Endothelial cell of umbilical vein (primary cell): ENCODE results near the gene IL12A. TPM values are rescaled to one million over a fixed set of nuclear protein-coding genes. Genes with fewer than 3 reads are reported as not detected.

Experiments
- BruUV-seq: library from RNA; stranded (reverse); fragments of 400-500 nt; replicated peaks from 2 replicates; lab custom pipeline; 2021; lab: Mats Ljungman, UMichigan
- CTCF ChIA-PET: fragments of 300-600, 350-600 bp; sonication (Branson Sonifier 250); formaldehyde crosslinking; loops from one replicate; lab custom pipeline; 2021; ENCODE audit warnings: antibody characterized with exemption, inconsistent platforms; lab: Charles Lee
- POLR2A ChIA-PET: fragments of 300-600, 350-600 bp; sonication (Branson Sonifier 250); formaldehyde crosslinking; loops from one replicate; lab custom pipeline; 2021; ENCODE audit warnings: antibody characterized with exemption, inconsistent platforms; lab: Charles Lee
- DNase-seq: peaks from one replicate; pipeline ENCODE4 v3.0.0-alpha.2; 2011; ENCODE audit warnings: low read depth, low spot score
- FAIRE-seq: peaks from 2 replicates; lab custom pipeline; 2011; peaks lifted over from hg19 to GRCh38; lab: Jason Lieb, UNC
- H2AFZ ChIP-seq: 2 replicates; pipeline ENCODE4 v1.6.0; 2012; ENCODE audit warnings: low read depth, low read length, control low read depth, inconsistent platforms
- H3K27ac ChIP-seq: 2 replicates; pipeline ENCODE4 v1.5.1; 2011; ENCODE audit warnings: low read depth, mild to moderate bottlenecking, control low read depth, low read length, moderate library complexity; ENCODE audit not compliant: insufficient read depth
- H3K27me3 ChIP-seq, 2 experiments: 2 replicates each; pipeline versions ENCODE4 v1.6.0 to v1.6.1; 2011; ENCODE audit warnings: low read length in 2 of 2, mixed read lengths in 1 of 2; ENCODE audit not compliant: control insufficient read depth in 2 of 2, insufficient read depth in 2 of 2
- H3K36me3 ChIP-seq, 2 experiments: 2 replicates in 1 of 2; 3 replicates in 1 of 2; pipeline ENCODE4 v1.5.1; 2011; ENCODE audit warnings: low read length in 2 of 2, mild to moderate bottlenecking in 1 of 2, moderate library complexity in 1 of 2; ENCODE audit not compliant: control insufficient read depth in 2 of 2, insufficient read depth in 2 of 2; ENCODE audit errors: extremely low read depth in 1 of 2
- H3K4me1 ChIP-seq: 3 replicates; pipeline ENCODE4 v1.5.1; 2011; ENCODE audit warnings: mild to moderate bottlenecking, low read length; ENCODE audit not compliant: control insufficient read depth, insufficient read depth; ENCODE audit errors: extremely low read depth
- H3K4me2 ChIP-seq: 2 replicates; pipeline ENCODE4 v1.6.1; 2011; ENCODE audit warnings: low read length, control low read depth, mixed read lengths; ENCODE audit not compliant: insufficient read depth
- H3K4me3 ChIP-seq, 3 experiments: fragments of 200-600 bp in 1 of 3; sonication (generic), shearing (Covaris generic) in 1 of 3; replicated peaks in 1 of 3; 2 replicates each; pipeline ENCODE4 v1.5.1; 2011 to 2016; ENCODE audit warnings: control low read depth in 3 of 3, low read length in 3 of 3, mild to moderate bottlenecking in 2 of 3, inconsistent platforms in 1 of 3, low read depth in 1 of 3, moderate library complexity in 1 of 3; ENCODE audit not compliant: insufficient read depth in 1 of 3
- H3K79me2 ChIP-seq: 2 replicates; pipeline ENCODE4 v1.6.0; 2012; ENCODE audit warnings: low read length, inconsistent platforms; ENCODE audit not compliant: control insufficient read depth, insufficient read depth
- H3K9ac ChIP-seq: replicated peaks from 2 replicates; pipeline ENCODE3; 2011; ENCODE audit warnings: low read length, control low read depth; ENCODE audit not compliant: insufficient read depth; ENCODE audit errors: extremely low read depth
- H3K9me1 ChIP-seq: replicated peaks from 3 replicates; pipeline ENCODE4 v1.6.0; 2011; ENCODE audit warnings: mild to moderate bottlenecking, low read length; ENCODE audit not compliant: control insufficient read depth, insufficient read depth; ENCODE audit errors: extremely low read depth
- H3K9me3 ChIP-seq: replicated peaks from 2 replicates; pipeline ENCODE4 v1.5.1; 2012; ENCODE audit warnings: low read length, inconsistent platforms; ENCODE audit not compliant: control insufficient read depth, insufficient read depth
- H4K20me1 ChIP-seq: replicated peaks from 2 replicates; pipeline ENCODE3; 2011; ENCODE audit warnings: mild to moderate bottlenecking, low read length; ENCODE audit not compliant: control insufficient read depth, insufficient read depth; ENCODE audit errors: extremely low read depth
- CTCF ChIP-seq, 2 donors: IDR thresholded peaks; 1 replicate in 1 of 2; 2 replicates in 1 of 2; pipeline ENCODE4 v1.5.1; 2011; ENCODE audit warnings: low read length in 2 of 2, mild to moderate bottlenecking in 2 of 2, moderate library complexity in 2 of 2, control low read depth in 1 of 2, inconsistent platforms in 1 of 2, low read depth in 1 of 2; ENCODE audit not compliant: insufficient read depth in 1 of 2; ENCODE audit errors: extremely low read depth in 1 of 2
- EZH2 ChIP-seq: IDR thresholded peaks from 2 replicates; pipeline ENCODE4 v1.6.1; 2012; ENCODE audit warnings: borderline replicate concordance, low read depth, mild to moderate bottlenecking, moderate library complexity, low read length, inconsistent platforms; ENCODE audit not compliant: severe bottlenecking
- FOS ChIP-seq: IDR thresholded peaks from 2 replicates; pipeline ENCODE4 v1.6.1; 2011; ENCODE audit warnings: mild to moderate bottlenecking, low read length, moderate library complexity, borderline replicate concordance; ENCODE audit not compliant: insufficient read depth
- GATA2 ChIP-seq: IDR thresholded peaks from 2 replicates; pipeline ENCODE4 v1.7.0; 2011; ENCODE audit warnings: low read depth, mild to moderate bottlenecking, moderate library complexity, mixed read lengths, low read length; ENCODE audit not compliant: insufficient read length, insufficient read depth
- JUN ChIP-seq: IDR thresholded peaks from 2 replicates; pipeline ENCODE4 v1.6.1; 2011; ENCODE audit warnings: borderline replicate concordance, low read depth; ENCODE audit not compliant: insufficient read length, insufficient read depth
- MAX ChIP-seq: IDR thresholded peaks from 2 replicates; pipeline ENCODE4 v1.6.1; 2011; ENCODE audit not compliant: insufficient read depth, insufficient read length
- MYC ChIP-seq: IDR thresholded peaks from one replicate; pipeline ENCODE4 v1.6.1; 2011; ENCODE audit warnings: mild to moderate bottlenecking, low read depth, low read length
- POLR2A ChIP-seq: IDR thresholded peaks from 2 replicates; pipeline ENCODE4 v1.6.1; 2012; ENCODE audit warnings: low read depth, mild to moderate bottlenecking, control low read depth, low read length
- POLR2AphosphoS5 ChIP-seq: IDR thresholded peaks from 2 replicates; pipeline ENCODE4 v1.6.1; 2012; ENCODE audit warnings: low read depth, mild to moderate bottlenecking, control low read depth, low read length, moderate library complexity; ENCODE audit not compliant: insufficient read depth
- dilution Hi-C: fragments of 300-500 bp; cut with MboI; formaldehyde crosslinking; loops from one replicate; pipeline ENCODE4 v1.15.0; 2019; ENCODE audit warnings: low sequenced_read_pairs; ENCODE audit not compliant: extremely low pct_ligation_motif_present
- intact Hi-C: fragments of 100-400 bp; cut with micrococcal nuclease; formaldehyde crosslinking; loops from one replicate; pipeline ENCODE4 v1.10.0; 2022
- polyA plus RNA-seq, 4 experiments: library from polyadenylated mRNA; depleted of rRNA in 3 of 4; stranded (reverse) in 3 of 4; unstranded in 1 of 4; fragments of >200 nt; gene quantifications; 2 replicates each; pipeline versions ENCODE4 v1.2.1 to v1.2.3, GENCODE V29; 2011 to 2012; ENCODE audit warnings: missing spikeins in 1 of 4
- total RNA-seq: library from RNA; stranded (reverse); gene quantifications from 2 replicates; pipeline ENCODE4 v1.2.3, GENCODE V29; 2021

The IL12A gene
- total and polyA plus RNA-seq, 2 donors (not counting 3 experiments of a cell fraction or from before 2014, with no cell fraction given), result 1.6 to 1.7 TPM

DNA sequence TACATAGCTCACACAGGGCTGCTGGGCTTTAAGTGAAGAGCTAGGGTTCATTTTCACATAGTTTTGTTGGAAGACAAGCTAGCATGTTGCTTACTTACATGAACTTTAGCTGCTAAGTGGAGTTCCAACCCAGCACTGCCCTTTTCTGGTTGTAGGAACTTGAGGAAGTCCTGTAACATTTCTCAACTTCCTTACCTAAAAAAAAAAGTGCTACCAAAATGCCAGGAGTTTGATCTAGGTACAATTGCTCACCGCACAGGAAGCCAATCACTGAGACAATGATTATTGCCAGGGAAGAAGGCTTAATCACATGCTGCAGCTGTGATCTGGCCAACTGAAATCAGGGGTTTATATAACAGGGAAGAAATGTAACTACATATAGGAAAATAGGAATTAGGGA lies 52.8 kb downstream of the IL12A start:
- no peak for FAIRE-seq
- no peak overlapping the region for H3K9ac ChIP-seq
- no peak overlapping the region for H3K4me3 ChIP-seq
- BruUV-seq, result no TSS peak
- no peaks in the 10 kb centered on the region for H3K9me3 ChIP-seq
- no peak overlapping the region for H3K4me2 ChIP-seq
- H3K27me3 ChIP-seq, result peaks cover 29 to 36% of the 10 kb centered on the region in 2 experiments
- no peak for TF ChIP-seq CTCF (IDR thresholded peaks at IDR 0.05; ENCODE audit: extremely low read depth in 1 of 2, insufficient read depth in 1 of 2, low read depth in 1 of 2, low read length in 2 of 2)
- no peaks in the 10 kb centered on the region for H3K4me1 ChIP-seq
- no peak for DNase-seq
- POLR2A ChIA-PET, result no interaction called here
- CTCF ChIA-PET, result interaction anchor here (1.1 to 2.3 kb wide), 3 partner anchors 9 to 92 kb away, joined by 3 to 13 read pairs (median 10); no protein-coding TSS in a partner anchor
- H3K36me3 ChIP-seq, result no peaks in the 10 kb centered on the region
- no peaks in the 10 kb centered on the region for H3K9me1 ChIP-seq
- dilution Hi-C loops (loop anchor here (25.0 kb wide), 1 partner anchor 171 kb away; no protein-coding TSS in a partner anchor), intact Hi-C loops (no loop called here)
- no peak overlapping the region for H3K27ac ChIP-seq
- no peak overlapping the region for H2AFZ ChIP-seq
- no peaks in the 10 kb centered on the region for H3K79me2 ChIP-seq
- no peaks in the 10 kb centered on the region for H4K20me1 ChIP-seq

GRCh38 chr3:160044121-160044520 lies 55.5 kb downstream of the IL12A start:
- POLR2A ChIA-PET, result no interaction called here
- no peak overlapping the region for H3K4me2 ChIP-seq
- H2AFZ ChIP-seq, result no peak overlapping the region
- DNase-seq (no peak), FAIRE-seq (no peak)
- H3K27ac ChIP-seq, result no peak overlapping the region
- no peak overlapping the region for H3K4me3 ChIP-seq
- H3K36me3 ChIP-seq, result no peaks in the 10 kb centered on the region
- dilution Hi-C loops, result loop anchor here (25.0 kb wide), 1 partner anchor 168 kb away; no protein-coding TSS in a partner anchor
- no peaks in the 10 kb centered on the region for H3K79me2 ChIP-seq
- TF ChIP-seq POLR2A, result no peak
- TF ChIP-seq EZH2, result no peak
- TF ChIP-seq MAX, result no peak
- TF ChIP-seq POLR2AphosphoS5, result no peak
- no peak for TF ChIP-seq MYC
- no peak for TF ChIP-seq JUN
- no peak for TF ChIP-seq GATA2
- TF ChIP-seq FOS, result no peak
- TF ChIP-seq CTCF (IDR thresholded peaks at IDR 0.05; ENCODE audit: extremely low read depth in 1 of 2, insufficient read depth in 1 of 2, low read depth in 1 of 2, low read length in 2 of 2), result no peak
- H3K27me3 ChIP-seq, result peaks cover 15 to 18% of the 10 kb centered on the region in 2 experiments
- no peaks in the 10 kb centered on the region for H3K9me3 ChIP-seq
- intact Hi-C loops, result no loop called here
- no peaks in the 10 kb centered on the region for H3K4me1 ChIP-seq
- CTCF ChIA-PET, result interaction anchor here (2.1 kb wide), 1 partner anchor 12 kb away, joined by 7 read pairs; no protein-coding TSS in a partner anchor
- H3K9ac ChIP-seq, result no peak overlapping the region
- BruUV-seq, result no TSS peak
- H4K20me1 ChIP-seq, result no peaks in the 10 kb centered on the region
- no peaks in the 10 kb centered on the region for H3K9me1 ChIP-seq
